PFSK-1 (cell line): Measurements from ENCODE around the gene OAF.

Experiments used
- FOXP2 ChIP-seq: optimal IDR thresholded peaks from 2 replicates; pipeline ENCODE3; 2011; ENCODE audit warnings: borderline replicate concordance, control low read depth, inconsistent platforms; ENCODE audit not compliant: insufficient read depth; ENCODE audit errors: extremely low read length, extremely low read depth
- POLR2AphosphoS5 ChIP-seq: IDR thresholded peaks from 2 replicates; pipeline ENCODE4 v1.6.1; 2012; ENCODE audit warnings: low read depth, mild to moderate bottlenecking, control low read depth, low read length, moderate library complexity
- REST ChIP-seq, 2 experiments: IDR thresholded peaks; 2 replicates each; pipeline versions ENCODE4 v1.6.1 to v1.8.0; 2011 to 2012; ENCODE audit warnings: low read depth in 2 of 2, low read length in 2 of 2, control low read depth in 1 of 2, inconsistent platforms in 1 of 2, mild to moderate bottlenecking in 1 of 2, moderate library complexity in 1 of 2; ENCODE audit not compliant: insufficient read depth in 1 of 2
- SIN3A ChIP-seq: IDR thresholded peaks from 2 replicates; pipeline ENCODE4 v1.6.1; 2012; ENCODE audit warnings: mild to moderate bottlenecking, low read length, moderate library complexity, borderline replicate concordance; ENCODE audit not compliant: insufficient read depth
- TAF1 ChIP-seq: IDR thresholded peaks from 2 replicates; pipeline ENCODE4 v1.6.1; 2012; ENCODE audit warnings: low read length, control low read depth, borderline replicate concordance; ENCODE audit not compliant: insufficient read depth

DNA sequence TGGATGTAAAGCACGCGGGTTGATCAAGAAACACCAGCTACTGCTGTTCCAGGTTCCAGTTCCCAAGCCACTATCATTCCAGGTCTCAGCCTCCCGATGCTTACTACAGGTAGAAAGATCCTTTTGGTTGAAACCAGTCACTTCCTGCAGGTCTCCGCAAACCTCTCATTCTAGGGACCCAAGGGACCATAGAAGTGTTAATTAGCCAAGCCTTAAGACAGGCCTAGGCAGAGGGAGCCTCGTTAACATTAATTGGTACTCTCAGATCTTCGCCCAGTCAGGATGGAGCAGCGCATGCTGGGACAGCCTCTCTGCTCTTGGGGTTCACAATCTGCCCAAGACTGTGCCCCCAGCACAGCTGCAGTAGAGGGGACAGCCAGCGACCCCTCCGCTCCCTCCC, 11.2 kb upstream of the OAF start:
- TF ChIP-seq POLR2AphosphoS5 (no peak), REST (IDR thresholded peaks at IDR 0.05; ENCODE audit: insufficient read depth in 1 of 2, low read depth in 2 of 2, low read length in 2 of 2) (no peak), SIN3A (no peak), TAF1 (no peak), FOXP2 (no peak)
